Kidney (tissue), 14 donors: Measurements from ENCODE around the gene TTC27. TPM values are rescaled to one million over a fixed set of nuclear protein-coding genes. Genes with fewer than 3 reads are reported as not detected.

ENCODE experiments used
- DNase-seq, 5 donors: peaks; one replicate each; pipeline ENCODE4 v3.0.0-alpha.2; 2013 to 2020
- FAIRE-seq: peaks from 2 replicates; lab custom pipeline; 2012; peaks lifted over from hg19 to GRCh38; lab: Jason Lieb, UNC
- H3K27ac ChIP-seq, 2 donors: one replicate each; pipeline ENCODE4 v1.7.0; 2013; ENCODE audit warnings: low read depth in 2 of 2, low read length in 2 of 2, inconsistent platforms in 1 of 2
- H3K27me3 ChIP-seq: one replicate; pipeline ENCODE4 v1.7.1; 2013; ENCODE audit warnings: low read length, inconsistent platforms; ENCODE audit not compliant: control insufficient read depth, insufficient read depth
- H3K36me3 ChIP-seq, 3 donors: one replicate each; pipeline versions ENCODE4 v1.7.0 to v1.7.1; 2013; ENCODE audit warnings: low read length in 3 of 3, control low read depth in 1 of 3, inconsistent platforms in 1 of 3; ENCODE audit not compliant: insufficient read depth in 3 of 3, control insufficient read depth in 2 of 3
- H3K4me1 ChIP-seq, 3 donors: one replicate each; pipeline versions ENCODE4 v1.7.0 to v1.7.1; 2013; ENCODE audit warnings: low read length in 3 of 3, inconsistent platforms in 1 of 3, low read depth in 1 of 3; ENCODE audit not compliant: control insufficient read depth in 2 of 3, insufficient read depth in 2 of 3
- H3K4me3 ChIP-seq, 3 donors: one replicate each; pipeline versions ENCODE4 v1.7.0 to v1.8.1; 2013; ENCODE audit warnings: low read length in 3 of 3, control low read depth in 1 of 3, inconsistent platforms in 1 of 3
- H3K9ac ChIP-seq, 3 donors: one replicate each; pipeline versions ENCODE4 v1.7.0 to v1.7.1; 2013; ENCODE audit warnings: low read length in 3 of 3, control low read depth in 1 of 3, inconsistent platforms in 1 of 3
- H3K9me3 ChIP-seq, 3 donors: one replicate each; pipeline versions ENCODE4 v1.7.0 to v1.7.1; 2013; ENCODE audit warnings: low read length in 3 of 3, control low read depth in 1 of 3, inconsistent platforms in 1 of 3; ENCODE audit not compliant: control insufficient read depth in 2 of 3, insufficient read depth in 1 of 3
- CTCF ChIP-seq: IDR thresholded peaks from 3 replicates; pipeline ENCODE4 v1.5.1; 2012; ENCODE audit warnings: mild to moderate bottlenecking, moderate library complexity, borderline replicate concordance; ENCODE audit not compliant: insufficient read depth; ENCODE audit errors: extremely low read depth
- intact Hi-C: fragments of 100-400 bp; cut with DNase I; formaldehyde crosslinking; loops from one replicate; pipeline ENCODE4 v1.11.1; 2022
- polyA plus RNA-seq: library from polyadenylated mRNA; stranded (reverse); fragments of 350-450 nt; fragmentation: Illumina TruSeq; extraction: RNeasy Lipid Tissue Mini Kit (QIAGEN cat#74804); gene quantifications from one replicate; pipeline ENCODE4 v1.2.3, GENCODE V29; 2014; ENCODE audit warnings: low read depth, low replicate concordance; ENCODE audit not compliant: insufficient read depth
- total RNA-seq: library from RNA; stranded (reverse); fragmentation: NEBNext Ultra II Directional; extraction: Animal tissue kit (Norgen Biotek cat#: 25700); gene quantifications from one replicate; pipeline ENCODE4 v1.2.1, GENCODE V29; 2021
- donor health status: control.
- donor health status: control.
- donor health status: control.
- donor health status: control.
- donor health status: control.
- donor health status: DM: yes; HTN: yes; CAD: no.
- donor health status: Normal renal cell carcinoma (clear cell type).

Gene TTC27
- total and polyA plus RNA-seq, 2 donors from 2014 or later: 8.0 to 19.7 TPM

- no peak for DNase-seq
- Histone ChIP-seq H3K4me1 (no peaks in the 10 kb centered on the region), H3K9me3 (no peaks in the 10 kb centered on the region), H3K9ac (no peak overlapping the region), H3K36me3 (no peaks in the 10 kb centered on the region), H3K27ac (no peak overlapping the region), H3K27me3 (no peaks in the 10 kb centered on the region), H3K4me3 (no peak overlapping the region)
- intact Hi-C loops: no loop called here
- TF ChIP-seq CTCF: no peak
- no peak for FAIRE-seq
Observed at GRCh38 chr2:32696439-32696838, 68.6 kb downstream of the TTC27 start.

GRCh38 chr2:32697156-32697555 lies 69.3 kb downstream of the TTC27 start:
- Histone ChIP-seq H3K9me3 (no peaks in the 10 kb centered on the region), H3K4me1 (no peaks in the 10 kb centered on the region), H3K27me3 (no peaks in the 10 kb centered on the region), H3K36me3 (no peaks in the 10 kb centered on the region), H3K9ac (no peak overlapping the region), H3K27ac (no peak overlapping the region), H3K4me3 (no peak overlapping the region)
- no peak for DNase-seq
- intact Hi-C loops: no loop called here
- FAIRE-seq: no peak
- no peak for TF ChIP-seq CTCF

- no peak overlapping the region for H3K9ac ChIP-seq
- intact Hi-C loops: no loop called here
- H3K4me1 ChIP-seq: no peaks in the 10 kb centered on the region
- H3K27me3 ChIP-seq: no peaks in the 10 kb centered on the region
- TF ChIP-seq CTCF: no peak
- no peaks in the 10 kb centered on the region for H3K9me3 ChIP-seq
- no peak overlapping the region for H3K27ac ChIP-seq
- H3K36me3 ChIP-seq: peaks cover 0 to 5% (median 0%) of the 10 kb centered on the region in 3 donors
- DNase-seq (no peak), FAIRE-seq (no peak)
- no peak overlapping the region for H3K4me3 ChIP-seq
Observed at GRCh38 chr2:32699151-32699550, 71.3 kb downstream of the TTC27 start.

GRCh38 chr2:32701806-32702205 lies 74.0 kb downstream of the TTC27 start:
- intact Hi-C loops: no loop called here
- Histone ChIP-seq H3K4me1 (no peaks in the 10 kb centered on the region), H3K9ac (no peak overlapping the region), H3K4me3 (no peak overlapping the region), H3K36me3 (peaks cover 0 to 13% (median 0%) of the 10 kb centered on the region in 3 donors), H3K27me3 (no peaks in the 10 kb centered on the region), H3K9me3 (no peaks in the 10 kb centered on the region), H3K27ac (no peak overlapping the region)
- FAIRE-seq (no peak), DNase-seq (no peak)
- TF ChIP-seq CTCF: no peak
